Panc1 (cell line): ENCODE measurements around the gene COQ2.

ENCODE experiments used
- CTCF ChIP-seq: fragments of 450-650 bp; IDR thresholded peaks from 2 replicates; pipeline ENCODE4 v1.5.1; 2017; ENCODE audit warnings: mild to moderate bottlenecking
- POLR2AphosphoS5 ChIP-seq: IDR thresholded peaks from 2 replicates; pipeline ENCODE4 v1.6.1; 2012; ENCODE audit warnings: mild to moderate bottlenecking, low read depth, low read length, moderate library complexity
- REST ChIP-seq, 2 experiments: IDR thresholded peaks; 2 replicates each; pipeline ENCODE4 v1.6.1; 2011 to 2012; ENCODE audit warnings: low read depth in 2 of 2, control low read depth in 1 of 2, low read length in 1 of 2, mild to moderate bottlenecking in 1 of 2, moderate library complexity in 1 of 2; ENCODE audit not compliant: insufficient read depth in 1 of 2
- SIN3A ChIP-seq: IDR thresholded peaks from 2 replicates; pipeline ENCODE4 v1.6.1; 2012; ENCODE audit warnings: low read depth, mild to moderate bottlenecking, low read length, moderate library complexity, borderline replicate concordance; ENCODE audit not compliant: insufficient read depth

- TF ChIP-seq CTCF, result no peak
- TF ChIP-seq POLR2AphosphoS5, result no peak
- TF ChIP-seq REST (IDR thresholded peaks at IDR 0.05; ENCODE audit: insufficient read depth in 1 of 2, low read depth in 2 of 2, low read length in 1 of 2), result no peak
- TF ChIP-seq SIN3A, result no peak
These were observed 38.5 kb upstream of the COQ2 start for GRCh38 chr4:83323136-83323535.
